Osteocyte (in vitro differentiated cells): ENCODE results near the gene MRPL27. TPM values are rescaled to one million over a fixed set of nuclear protein-coding genes. Genes with fewer than 3 reads are reported as not detected.

Experiments
- DNase-seq: peaks from one replicate; pipeline ENCODE4 v3.0.0; 2021; ENCODE audit warnings: mixed read lengths; ENCODE audit not compliant: unreplicated experiment; ENCODE audit errors: extremely low spot score
- H3K27ac Mint-ChIP-seq: one replicate; pipeline ENCODE4 v1.8.0; 2021; ENCODE audit warnings: mild to moderate bottlenecking, mixed read lengths; ENCODE audit not compliant: unreplicated experiment
- H3K27me3 Mint-ChIP-seq: one replicate; pipeline ENCODE4 v1.8.0; 2021; ENCODE audit warnings: mixed read lengths; ENCODE audit not compliant: unreplicated experiment
- H3K36me3 Mint-ChIP-seq: one replicate; pipeline ENCODE4 v1.8.0; 2021; ENCODE audit warnings: mixed read lengths; ENCODE audit not compliant: unreplicated experiment
- H3K4me1 Mint-ChIP-seq: one replicate; pipeline ENCODE4 v1.8.0; 2021; ENCODE audit warnings: mixed read lengths; ENCODE audit not compliant: unreplicated experiment
- H3K4me3 Mint-ChIP-seq: one replicate; pipeline ENCODE4 v1.8.0; 2021; ENCODE audit warnings: mild to moderate bottlenecking, moderate library complexity, mixed read lengths; ENCODE audit not compliant: unreplicated experiment
- H3K9me3 Mint-ChIP-seq: one replicate; pipeline ENCODE4 v1.8.0; 2021; ENCODE audit warnings: mixed read lengths; ENCODE audit not compliant: unreplicated experiment
- CTCF ChIP-seq: fragments of 200-600 bp; sonication (generic); IDR thresholded peaks from 2 replicates; pipeline ENCODE4 v1.5.0; 2021; ENCODE audit warnings: antibody characterized with exemption, mild to moderate bottlenecking, moderate library complexity
- total RNA-seq: library from RNA; stranded (reverse); gene quantifications from 2 replicates; pipeline ENCODE4 v1.2.1, GENCODE V29; 2021

MRPL27 gene
- total RNA-seq, 1 donor from 2014 or later = 54.5 TPM

DNA sequence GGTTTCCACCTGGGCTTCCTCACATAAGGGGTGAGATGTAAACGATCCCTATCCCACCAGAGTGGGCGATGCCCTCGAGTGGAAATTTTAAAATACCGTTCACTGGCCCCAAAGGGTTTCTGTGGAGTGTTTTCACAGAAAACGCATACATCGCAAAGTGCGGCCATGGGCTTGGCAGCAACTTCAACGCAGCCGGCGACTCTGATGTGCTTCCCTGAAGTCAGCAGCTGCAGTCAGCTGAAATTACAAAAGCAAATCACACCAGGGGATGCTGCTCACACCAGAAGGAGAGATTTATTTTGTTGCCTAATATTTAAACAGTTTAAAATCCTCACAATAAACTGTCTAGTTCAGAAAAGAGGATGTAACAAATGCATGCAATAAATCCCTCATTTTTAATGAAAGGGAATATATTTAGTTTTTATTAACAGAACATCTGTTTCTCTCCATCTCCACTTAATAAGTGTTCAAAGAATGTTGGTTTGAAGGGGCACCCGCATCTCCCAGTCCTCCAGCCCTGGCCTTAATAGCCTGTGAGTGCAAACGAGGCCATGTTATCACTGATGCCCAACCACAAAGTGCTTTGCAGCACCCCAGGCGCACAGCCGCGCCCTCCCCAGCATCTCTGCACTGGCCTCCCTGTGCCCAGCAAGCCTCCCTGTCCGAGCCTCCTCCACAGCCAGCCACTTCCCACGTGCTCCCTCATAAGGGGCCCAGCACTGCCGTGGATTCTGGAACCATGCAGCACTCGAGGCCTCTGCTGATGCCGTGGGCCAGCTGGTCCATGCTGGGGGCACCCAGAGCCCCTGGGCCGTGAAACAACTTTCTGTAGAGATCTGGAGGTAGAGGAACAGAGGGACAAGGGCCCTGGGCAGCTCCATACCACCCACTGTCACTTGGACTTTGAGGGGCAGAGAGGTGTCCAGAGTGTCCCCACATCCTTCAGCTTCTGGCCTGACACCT, 44.3 kb downstream of the MRPL27 start:
- H3K9me3 Mint-ChIP-seq = no peaks in the 10 kb centered on the region
- H3K4me3 Mint-ChIP-seq = no peak overlapping the region
- TF ChIP-seq CTCF = no peak
- no peak for DNase-seq
- H3K27me3 Mint-ChIP-seq = no peaks in the 10 kb centered on the region
- H3K36me3 Mint-ChIP-seq = no peaks in the 10 kb centered on the region
- peaks cover 11% of the 10 kb centered on the region for H3K4me1 Mint-ChIP-seq
- no peak overlapping the region for H3K27ac Mint-ChIP-seq

GRCh38 chr17:50326831-50327364, 46.1 kb downstream of the MRPL27 start:
- H3K36me3 Mint-ChIP-seq = no peaks in the 10 kb centered on the region
- H3K9me3 Mint-ChIP-seq = no peaks in the 10 kb centered on the region
- H3K27me3 Mint-ChIP-seq = no peaks in the 10 kb centered on the region
- TF ChIP-seq CTCF = no peak
- no peaks in the 10 kb centered on the region for H3K4me1 Mint-ChIP-seq
- no peak overlapping the region for H3K4me3 Mint-ChIP-seq
- DNase-seq = no peak
- no peak overlapping the region for H3K27ac Mint-ChIP-seq

- no peaks in the 10 kb centered on the region for H3K9me3 Mint-ChIP-seq
- no peaks in the 10 kb centered on the region for H3K27me3 Mint-ChIP-seq
- H3K4me3 Mint-ChIP-seq = no peak overlapping the region
- no peaks in the 10 kb centered on the region for H3K36me3 Mint-ChIP-seq
- TF ChIP-seq CTCF = no peak
- no peak for DNase-seq
- H3K27ac Mint-ChIP-seq = no peak overlapping the region
- H3K4me1 Mint-ChIP-seq = no peaks in the 10 kb centered on the region
Observed at GRCh38 chr17:50325906-50326305, 47.1 kb downstream of the MRPL27 start.

GRCh38 chr17:50323060-50323459, 49.9 kb downstream of the MRPL27 start:
- Mint-ChIP-seq H3K4me1 (no peaks in the 10 kb centered on the region), H3K9me3 (no peaks in the 10 kb centered on the region), H3K27me3 (no peaks in the 10 kb centered on the region), H3K27ac (no peak overlapping the region), H3K36me3 (no peaks in the 10 kb centered on the region), H3K4me3 (no peak overlapping the region)
- no peak for TF ChIP-seq CTCF
- DNase-seq = no peak

GRCh38 chr17:50322271-50322670, 50.7 kb downstream of the MRPL27 start:
- DNase-seq = no peak
- H3K36me3 Mint-ChIP-seq = no peaks in the 10 kb centered on the region
- TF ChIP-seq CTCF = no peak
- no peak overlapping the region for H3K4me3 Mint-ChIP-seq
- no peak overlapping the region for H3K27ac Mint-ChIP-seq
- H3K4me1 Mint-ChIP-seq = no peaks in the 10 kb centered on the region
- H3K9me3 Mint-ChIP-seq = no peaks in the 10 kb centered on the region
- H3K27me3 Mint-ChIP-seq = no peaks in the 10 kb centered on the region
